H1 (cell line): ENCODE results near the gene SLC7A11. TPM values are rescaled to one million over a fixed set of nuclear protein-coding genes. Genes with fewer than 3 reads are reported as not detected.

Source experiments
- CTCF ChIA-PET: fragments of 300-600 bp; sonication (Branson Sonifier 250); formaldehyde crosslinking; loops from one replicate; lab custom pipeline; 2021; ENCODE audit not compliant: partially characterized antibody; lab: Charles Lee
- POLR2A ChIA-PET: fragments of 300-600 bp; sonication (Branson Sonifier 250); formaldehyde crosslinking; loops from one replicate; lab custom pipeline; 2021; ENCODE audit warnings: inconsistent platforms; ENCODE audit not compliant: partially characterized antibody; lab: Charles Lee
- DNase-seq, 2 experiments: peaks; one replicate each; pipeline versions ENCODE4 v3.0.0 to v3.0.0-alpha.2; 2010 to 2022; ENCODE audit warnings: low spot score in 2 of 2, low read depth in 1 of 2, mixed read lengths in 1 of 2
- FAIRE-seq: peaks from 2 replicates; lab custom pipeline; 2011; peaks lifted over from hg19 to GRCh38; lab: Jason Lieb, UNC
- H2AFZ ChIP-seq: 2 replicates; pipeline ENCODE4 v1.8.1; 2012; ENCODE audit warnings: low read length, inconsistent platforms
- H2AK5ac ChIP-seq: 2 replicates; pipeline ENCODE4 v1.6.1; 2013; ENCODE audit warnings: low read depth, low read length
- H2BK120ac ChIP-seq: replicated peaks from 2 replicates; pipeline ENCODE3; 2013; ENCODE audit warnings: low read depth, low read length, inconsistent platforms
- H2BK12ac ChIP-seq: 2 replicates; pipeline ENCODE4 v1.6.1; 2013; ENCODE audit warnings: low read depth, low read length
- H2BK15ac ChIP-seq: 2 replicates; pipeline ENCODE4 v1.6.1; 2013; ENCODE audit warnings: low read length
- H2BK20ac ChIP-seq: 2 replicates; pipeline ENCODE4 v1.6.1; 2013; ENCODE audit warnings: low read length
- H2BK5ac ChIP-seq: 2 replicates; pipeline ENCODE4 v1.6.1; 2013; ENCODE audit warnings: low read depth, low read length
- H3K14ac ChIP-seq: 2 replicates; pipeline ENCODE4 v1.6.1; 2013; ENCODE audit warnings: inconsistent platforms; ENCODE audit not compliant: insufficient read length
- H3K18ac ChIP-seq: 2 replicates; pipeline ENCODE4 v1.6.1; 2013; ENCODE audit warnings: low read length; ENCODE audit errors: extremely low read depth
- H3K23ac ChIP-seq: 2 replicates; pipeline ENCODE4 v1.6.1; 2013; ENCODE audit warnings: inconsistent platforms; ENCODE audit not compliant: insufficient read length
- H3K23me2 ChIP-seq: 2 replicates; pipeline ENCODE4 v1.6.1; 2013; ENCODE audit warnings: low read depth, low read length
- H3K27ac ChIP-seq: 2 replicates; pipeline ENCODE4 v1.6.1; 2011; ENCODE audit warnings: low read depth, low read length, inconsistent platforms
- H3K27me3 ChIP-seq, 4 experiments: replicated peaks in 1 of 4; 1 replicate in 1 of 4; 2 replicates in 3 of 4; pipeline versions ENCODE4 v1.6.1 to v1.8.1; 2011 to 2013; ENCODE audit warnings: low read length in 3 of 4, mild to moderate bottlenecking in 3 of 4, inconsistent platforms in 2 of 4, mixed read lengths in 2 of 4, moderate library complexity in 1 of 4; ENCODE audit not compliant: control insufficient read depth in 3 of 4, insufficient read depth in 3 of 4; ENCODE audit errors: extremely low read depth in 1 of 4
- H3K36me3 ChIP-seq, 4 experiments: 2 replicates each; pipeline versions ENCODE4 v1.6.1 to v1.8.1; 2011 to 2013; ENCODE audit warnings: mild to moderate bottlenecking in 4 of 4, low read length in 3 of 4, moderate library complexity in 2 of 4, control low read depth in 1 of 4, inconsistent platforms in 1 of 4; ENCODE audit not compliant: insufficient read depth in 4 of 4, control insufficient read depth in 2 of 4
- H3K4ac ChIP-seq: replicated peaks from 2 replicates; pipeline ENCODE3; 2013; ENCODE audit warnings: low read length, low read depth, mixed read lengths, inconsistent platforms; ENCODE audit not compliant: insufficient read length
- H3K4me1 ChIP-seq, 4 experiments: replicated peaks in 1 of 4; 1 replicate in 1 of 4; 2 replicates in 3 of 4; pipeline versions ENCODE4 v1.6.1 to v1.8.1; 2011 to 2013; ENCODE audit warnings: low read length in 3 of 4, inconsistent platforms in 2 of 4, mixed read lengths in 1 of 4; ENCODE audit not compliant: insufficient read depth in 4 of 4, control insufficient read depth in 3 of 4
- H3K4me2 ChIP-seq, 2 experiments: 2 replicates each; pipeline versions ENCODE4 v1.6.1 to v1.8.1; 2011 to 2013; ENCODE audit warnings: low read depth in 2 of 2, low read length in 2 of 2, control low read depth in 1 of 2, inconsistent platforms in 1 of 2, mild to moderate bottlenecking in 1 of 2; ENCODE audit not compliant: insufficient read depth in 1 of 2
- H3K4me3 ChIP-seq, 4 experiments: fragments of 200-600, 300-600 bp in 1 of 4; sonication (generic), shearing (Covaris generic), sonication (Bioruptor Twin) in 1 of 4; 2 replicates each; pipeline versions ENCODE4 v1.5.1 to v1.8.1; 2011 to 2016; ENCODE audit warnings: low read length in 4 of 4, low read depth in 3 of 4, control low read depth in 2 of 4, inconsistent platforms in 2 of 4, mild to moderate bottlenecking in 2 of 4, mixed read lengths in 1 of 4, moderate library complexity in 1 of 4; ENCODE audit not compliant: insufficient read depth in 2 of 4; ENCODE audit errors: extremely low read depth in 1 of 4
- H3K56ac ChIP-seq: replicated peaks from 2 replicates; pipeline ENCODE3; 2013; ENCODE audit warnings: low read depth, mild to moderate bottlenecking, mixed read lengths, low read length, inconsistent platforms; ENCODE audit not compliant: insufficient read length
- H3K79me1 ChIP-seq: 2 replicates; pipeline ENCODE4 v1.6.1; 2013; ENCODE audit warnings: low read depth, low read length, control low read depth
- H3K79me2 ChIP-seq, 2 experiments: 2 replicates each; pipeline versions ENCODE4 v1.6.1 to v1.8.1; 2012 to 2013; ENCODE audit warnings: low read length in 2 of 2, mild to moderate bottlenecking in 2 of 2, inconsistent platforms in 1 of 2; ENCODE audit not compliant: insufficient read depth in 2 of 2, control insufficient read depth in 1 of 2
- H3K9ac ChIP-seq, 4 experiments: replicated peaks in 1 of 4; 1 replicate in 1 of 4; 2 replicates in 3 of 4; pipeline versions ENCODE4 v1.6.1 to v1.8.1; 2011 to 2013; ENCODE audit warnings: low read depth in 3 of 4, low read length in 3 of 4, control low read depth in 2 of 4, mild to moderate bottlenecking in 2 of 4, moderate library complexity in 2 of 4, inconsistent platforms in 1 of 4; ENCODE audit errors: extremely low read depth in 1 of 4
- H3K9me3 ChIP-seq, 2 experiments: 2 replicates each; pipeline versions ENCODE4 v1.6.1 to v1.8.1; 2012 to 2013; ENCODE audit warnings: mild to moderate bottlenecking in 2 of 2, moderate library complexity in 2 of 2, control low read depth in 1 of 2, inconsistent platforms in 1 of 2, low read depth in 1 of 2, low read length in 1 of 2, mixed read lengths in 1 of 2; ENCODE audit not compliant: insufficient read depth in 2 of 2
- H4K20me1 ChIP-seq, 2 experiments: replicated peaks in 1 of 2; 2 replicates each; pipeline versions ENCODE3 to v1.8.1; 2011 to 2013; ENCODE audit warnings: inconsistent platforms in 2 of 2, low read length in 2 of 2, mild to moderate bottlenecking in 1 of 2; ENCODE audit not compliant: insufficient read depth in 2 of 2, control insufficient read depth in 1 of 2
- H4K5ac ChIP-seq: 2 replicates; pipeline ENCODE4 v1.6.1; 2013; ENCODE audit warnings: low read length, low read depth, mixed read lengths, inconsistent platforms; ENCODE audit not compliant: insufficient read length
- H4K8ac ChIP-seq: 2 replicates; pipeline ENCODE4 v1.8.0; 2013; ENCODE audit warnings: mild to moderate bottlenecking, moderate library complexity, low read length, inconsistent platforms; ENCODE audit not compliant: insufficient read depth; ENCODE audit errors: extremely low read depth
- H4K91ac ChIP-seq: replicated peaks from 2 replicates; pipeline ENCODE3; 2013; ENCODE audit warnings: low read length, mixed read lengths, inconsistent platforms; ENCODE audit not compliant: insufficient read length
- SAP30 ChIP-seq: fragments of 300-600 bp; sonication (generic); IDR thresholded peaks from 2 replicates; pipeline ENCODE4 v1.7.1; 2012; ENCODE audit warnings: low read length, moderate library complexity, mild to moderate bottlenecking, inconsistent platforms; ENCODE audit not compliant: insufficient read depth, insufficient replicate concordance
- WGBS, 2 experiments: shearing (Covaris generic) in 1 of 2; methylation state at CpG; one replicate each; pipeline versions ENCODE4 v1.1.6 to v1.1.7; 2013 to 2015; ENCODE audit warnings: low lambda C conversion rate in 2 of 2, mixed read lengths in 2 of 2, inconsistent platforms in 1 of 2, low coverage in 1 of 2, missing lambda C conversion rate in 1 of 2; ENCODE audit not compliant: insufficient replicate concordance in 2 of 2, insufficient coverage in 1 of 2, insufficient read length in 1 of 2; ENCODE audit errors: extremely low coverage in 1 of 2, missing lambda C conversion rate in 1 of 2; 5-methylcytosine and 5-hydroxymethylcytosine counted together
- polyA plus RNA-seq, 7 experiments: library from polyadenylated mRNA; depleted of rRNA in 3 of 7; stranded (reverse) in 5 of 7; unstranded in 2 of 7; fragments of >200 nt in 5 of 7; fragments of 200-250 nt in 2 of 7; gene quantifications; 1 replicate in 5 of 7; 2 replicates in 1 of 7; 4 replicates in 1 of 7; pipeline versions ENCODE4 v1.2.1 to v1.2.3, GENCODE V29; 2011 to 2013; ENCODE audit warnings: missing spikeins in 2 of 7, mixed read lengths in 2 of 7
- total RNA-seq: library from RNA; stranded (reverse); fragmentation: NEBNext Ultra II Directional; extraction: Animal tissue kit (Norgen Biotek cat#: 25700); gene quantifications from 2 replicates; pipeline ENCODE4 v1.2.1, GENCODE V29; 2021

Gene SLC7A11
- total and polyA plus RNA-seq, 2 of the 8 experiments (the other 6 are each of a cell fraction or from before 2014, with no cell fraction given): 6.6 to 17.0 TPM

GRCh38 chr4:138252551-138252950 lies 10.4 kb upstream of the SLC7A11 start:
- FAIRE-seq: no peak
- H4K91ac ChIP-seq: no peak overlapping the region
- no peak for TF ChIP-seq SAP30

More at GRCh38 chr4:138252551-138252950, 10.4 kb upstream of the SLC7A11 start:
- H3K4me3 ChIP-seq: no peak overlapping the region
- no peak overlapping the region for H3K23ac ChIP-seq
- H2AK5ac ChIP-seq: no peak overlapping the region
- POLR2A ChIA-PET: no interaction called here
- H3K9ac ChIP-seq: no peak overlapping the region
- no peak overlapping the region for H3K27ac ChIP-seq
- no peak overlapping the region for H3K4me2 ChIP-seq
- H3K18ac ChIP-seq: no peak overlapping the region
- H3K79me1 ChIP-seq: no peaks in the 10 kb centered on the region
- no peak overlapping the region for H2AFZ ChIP-seq
- CTCF ChIA-PET: interaction anchor here (0.7 kb wide), 1 partner anchor 308 kb away, joined by 3 read pairs; no protein-coding TSS in a partner anchor
- no peak overlapping the region for H4K8ac ChIP-seq
- H3K9me3 ChIP-seq: no peaks in the 10 kb centered on the region
- H3K4me1 ChIP-seq: no peaks in the 10 kb centered on the region
- no peak overlapping the region for H2BK20ac ChIP-seq
- H3K27me3 ChIP-seq: no peaks in the 10 kb centered on the region
- H4K20me1 ChIP-seq: no peaks in the 10 kb centered on the region
- no peak overlapping the region for H2BK120ac ChIP-seq
- DNase-seq: no peak
- 98% methylated on average over 2 of the region's 2 CpGs; no CpG with 5 or more reads in 1 of the 2 experiments for WGBS, 2 experiments
- H2BK12ac ChIP-seq: no peak overlapping the region
- H3K4ac ChIP-seq: no peak overlapping the region
- H4K5ac ChIP-seq: no peak overlapping the region
- no peaks in the 10 kb centered on the region for H3K79me2 ChIP-seq
- no peaks in the 10 kb centered on the region for H3K36me3 ChIP-seq
- no peak overlapping the region for H2BK15ac ChIP-seq
- no peak overlapping the region for H3K56ac ChIP-seq
- no peaks in the 10 kb centered on the region for H3K23me2 ChIP-seq
- H3K14ac ChIP-seq: no peak overlapping the region
- H2BK5ac ChIP-seq: no peak overlapping the region
